K562 (cell line): Measurements from ENCODE around the gene EXOC4. TPM values are rescaled to one million over a fixed set of nuclear protein-coding genes. Genes with fewer than 3 reads are reported as not detected.

Source experiments
- ATAC-seq: fragments of 200-7000 bp; cut with Tn5 transposase; 3 replicates; pipeline ENCODE4 v1.9.1; 2020; ENCODE audit warnings: moderate library complexity
- BruUV-seq: library from RNA; stranded (reverse); fragments of 400-500 nt; replicated peaks from 2 replicates; lab custom pipeline; 2021; lab: Mats Ljungman, UMichigan
- CTCF ChIA-PET: fragments of 300-600 bp; formaldehyde crosslinking; extraction: SDS; loops from one replicate; lab custom pipeline; 2021; ENCODE audit warnings: low intra/inter-chr PET ratio; lab: Yijun Ruan, JAX
- POLR2A ChIA-PET: fragments of 300-600, 350-650 bp; sonication (Branson Sonifier 250); formaldehyde crosslinking; extraction: SDS; loops from one replicate; lab custom pipeline; 2021; ENCODE audit warnings: antibody characterized with exemption, inconsistent platforms; lab: Yijun Ruan, JAX
- DNase-seq, 4 experiments: peaks; one replicate each; pipeline versions ENCODE4 v3.0.0 to v3.0.0-alpha.2; 2011 to 2018; ENCODE audit warnings: low spot score in 3 of 4, mixed read lengths in 3 of 4; ENCODE audit errors: extremely low read depth in 1 of 4
- FAIRE-seq: peaks from 2 replicates; lab custom pipeline; 2011; peaks lifted over from hg19 to GRCh38; lab: Jason Lieb, UNC
- H2AFZ ChIP-seq: 2 replicates; pipeline ENCODE4 v1.6.0; 2011; ENCODE audit warnings: low read depth, low read length, control low read depth, inconsistent platforms
- H3K27ac ChIP-seq: fragments of 200-600 bp; 3 replicates; pipeline ENCODE4 v1.8.0; 2011; ENCODE audit warnings: low read depth, mild to moderate bottlenecking, control low read depth, inconsistent platforms, low read length, moderate library complexity, mixed read lengths; ENCODE audit errors: extremely low read depth
- H3K27me3 ChIP-seq, 2 experiments: fragments of 300-600 bp in 1 of 2; 2 replicates in 1 of 2; 3 replicates in 1 of 2; pipeline versions ENCODE4 v1.6.0 to v1.8.0; 2011; ENCODE audit warnings: inconsistent platforms in 2 of 2, low read length in 2 of 2, mild to moderate bottlenecking in 1 of 2, mixed read lengths in 1 of 2, moderate library complexity in 1 of 2; ENCODE audit not compliant: control insufficient read depth in 2 of 2, insufficient read depth in 2 of 2
- H3K36me3 ChIP-seq: fragments of 300-600 bp; 3 replicates; pipeline ENCODE4 v1.8.0; 2011; ENCODE audit warnings: mild to moderate bottlenecking, low read length, inconsistent platforms; ENCODE audit not compliant: control insufficient read depth, insufficient read depth
- H3K4me1 ChIP-seq, 2 experiments: fragments of 200-600 bp in 1 of 2; replicated peaks in 1 of 2; 2 replicates in 1 of 2; 3 replicates in 1 of 2; pipeline versions ENCODE4 v1.5.1 to v1.8.0; 2011; ENCODE audit warnings: inconsistent platforms in 2 of 2, low read length in 2 of 2, mild to moderate bottlenecking in 1 of 2, mixed read lengths in 1 of 2, moderate library complexity in 1 of 2; ENCODE audit not compliant: control insufficient read depth in 2 of 2, insufficient read depth in 2 of 2
- H3K4me2 ChIP-seq: 2 replicates; pipeline ENCODE4 v1.6.1; 2011; ENCODE audit warnings: low read length, control low read depth, inconsistent platforms, mixed read lengths; ENCODE audit not compliant: insufficient read depth
- H3K4me3 ChIP-seq: fragments of 200-600 bp; sonication (generic), shearing (Covaris generic); 2 replicates; pipeline ENCODE4 v1.5.1; 2016; ENCODE audit warnings: control low read depth, inconsistent platforms
- H3K79me2 ChIP-seq: fragments of 200-600 bp; 3 replicates; pipeline ENCODE4 v1.8.0; 2011; ENCODE audit warnings: low read length, inconsistent platforms; ENCODE audit not compliant: control insufficient read depth, insufficient read depth
- H3K9ac ChIP-seq, 2 experiments: 2 replicates each; pipeline versions ENCODE4 v1.6.0 to v1.6.1; 2011; ENCODE audit warnings: low read depth in 2 of 2, low read length in 2 of 2, control low read depth in 1 of 2, inconsistent platforms in 1 of 2, mild to moderate bottlenecking in 1 of 2, mixed read lengths in 1 of 2; ENCODE audit not compliant: insufficient read depth in 1 of 2
- H3K9me1 ChIP-seq: one replicate; pipeline ENCODE4 v1.6.0; 2011; ENCODE audit warnings: inconsistent platforms, mild to moderate bottlenecking, low read length, moderate library complexity; ENCODE audit not compliant: control insufficient read depth, insufficient read depth
- H3K9me3 ChIP-seq: replicated peaks from 2 replicates; pipeline ENCODE4 v1.5.1; 2011; ENCODE audit warnings: low read depth, low read length, inconsistent platforms; ENCODE audit not compliant: control insufficient read depth, insufficient read depth
- H4K20me1 ChIP-seq: replicated peaks from 2 replicates; pipeline ENCODE4 v1.6.1; 2011; ENCODE audit warnings: low read length, inconsistent platforms, mixed read lengths; ENCODE audit not compliant: control insufficient read depth, insufficient read depth
- FOXA3 ChIP-seq, 2 experiments: fragments of 450-650 bp in 1 of 2; sonication (generic) in 1 of 2; formaldehyde crosslinking; IDR thresholded peaks in 1 of 2; conservative IDR thresholded peaks in 1 of 2; 2 replicates each; pipeline versions ENCODE4 v1.4.0 to v1.8.0; 2020 to 2022; ENCODE audit warnings: mild to moderate bottlenecking in 2 of 2, missing genetic modification reagents in 1 of 2
- FOXK2 ChIP-seq, 2 experiments: fragments of 450-650 bp; IDR thresholded peaks in 1 of 2; conservative IDR thresholded peaks in 1 of 2; 2 replicates each; pipeline ENCODE4 v1.6.1; 2016; ENCODE audit warnings: low read depth in 2 of 2, mild to moderate bottlenecking in 1 of 2
- GABPA ChIP-seq: fragments of 200-800 bp; sonication (Bioruptor generic); conservative IDR thresholded peaks from 2 replicates; pipeline ENCODE4 v1.6.1; 2016; ENCODE audit warnings: low read depth, missing genetic modification characterization, missing compliant biosample characterization
- MTA1 ChIP-seq: fragments of 450-650 bp; IDR thresholded peaks from 2 replicates; pipeline ENCODE4 v1.6.1; 2017; ENCODE audit warnings: borderline replicate concordance
- POLR3A ChIP-seq: IDR thresholded peaks from 2 replicates; pipeline ENCODE4 v1.6.1; 2011; ENCODE audit warnings: borderline replicate concordance, mild to moderate bottlenecking, moderate library complexity; ENCODE audit not compliant: insufficient read length, insufficient read depth; ENCODE audit errors: extremely low read depth
- ZNF75A ChIP-seq: fragments of 450-650 bp; formaldehyde crosslinking; IDR thresholded peaks from 2 replicates; pipeline ENCODE4 v1.4.0; 2020; ENCODE audit warnings: mild to moderate bottlenecking
- WGBS: fragments of 100-300 bp; shearing (Covaris generic); methylation state at CpG from one replicate; pipeline ENCODE4 v1.1.6; 2016; ENCODE audit warnings: low coverage, mixed read lengths; ENCODE audit not compliant: insufficient coverage; ENCODE audit errors: missing lambda C conversion rate; 5-methylcytosine and 5-hydroxymethylcytosine counted together
- in situ Hi-C: fragments of 300-500 bp; cut with MboI; formaldehyde crosslinking; loops from 4 replicates; pipeline ENCODE4 v1.15.0; 2018; ENCODE audit warnings: inconsistent platforms, mixed read lengths
- intact Hi-C: fragments of 100-400 bp; cut with micrococcal nuclease; formaldehyde crosslinking; loops from 2 replicates; pipeline ENCODE4 v1.14.2; 2022
- polyA plus RNA-seq, 8 experiments: library from polyadenylated mRNA; depleted of rRNA in 4 of 8; stranded (reverse) in 5 of 8; unstranded in 3 of 8; fragments of >200 nt; fragmentation: Nextera tagmentation in 2 of 8; fragmentation: Illumina TruSeq in 1 of 8; extraction: Ambion mirVana in 2 of 8; extraction: Trizol in 1 of 8; gene quantifications; 2 replicates each; pipeline versions ENCODE4 v1.2.1 to v1.2.3, GENCODE V29; 2011 to 2014; ENCODE audit warnings: inconsistent platforms in 1 of 8, missing spikeins in 1 of 8
- total RNA-seq, 7 experiments: library from RNA; depleted of rRNA in 6 of 7; stranded (reverse); fragments of >200 nt in 6 of 7; fragmentation: Illumina TruSeq in 2 of 7; extraction: Trizol in 2 of 7; gene quantifications; 2 replicates each; pipeline versions ENCODE4 v1.2.1 to v1.2.3, GENCODE V29; 2011 to 2021; ENCODE audit warnings: low replicate concordance in 1 of 7
- TF ChIP-seq, protein P1 (sequence below), 3 experiments: fragments of 200-800 bp in 1 of 3; fragments of 250-450 bp in 1 of 3; fragments of 450-650 bp in 1 of 3; sonication (Bioruptor Pico) in 1 of 3; sonication (Bioruptor generic) in 1 of 3; formaldehyde crosslinking in 1 of 3; IDR thresholded peaks; 2 replicates each; pipeline versions ENCODE4 v1.6.1 to v1.8.0; 2016 to 2022; ENCODE audit warnings: mild to moderate bottlenecking in 2 of 3, missing genetic modification characterization in 2 of 3, missing compliant biosample characterization in 1 of 3, moderate library complexity in 1 of 3
- TF ChIP-seq, protein P2 (sequence below), 2 experiments: fragments of 450-650 bp in 1 of 2; sonication (generic) in 1 of 2; formaldehyde crosslinking in 1 of 2; IDR thresholded peaks; 2 replicates each; pipeline versions ENCODE4 v1.7.1 to v1.9.0; 2016 to 2022; ENCODE audit warnings: inconsistent platforms in 1 of 2, mild to moderate bottlenecking in 1 of 2, missing genetic modification reagents in 1 of 2

EXOC4 gene
- total and polyA plus RNA-seq, 9 of the 15 experiments (the other 6 are each of a cell fraction or from before 2014, with no cell fraction given), result 18.5 to 73.1 (median 46.6) TPM

DNA sequence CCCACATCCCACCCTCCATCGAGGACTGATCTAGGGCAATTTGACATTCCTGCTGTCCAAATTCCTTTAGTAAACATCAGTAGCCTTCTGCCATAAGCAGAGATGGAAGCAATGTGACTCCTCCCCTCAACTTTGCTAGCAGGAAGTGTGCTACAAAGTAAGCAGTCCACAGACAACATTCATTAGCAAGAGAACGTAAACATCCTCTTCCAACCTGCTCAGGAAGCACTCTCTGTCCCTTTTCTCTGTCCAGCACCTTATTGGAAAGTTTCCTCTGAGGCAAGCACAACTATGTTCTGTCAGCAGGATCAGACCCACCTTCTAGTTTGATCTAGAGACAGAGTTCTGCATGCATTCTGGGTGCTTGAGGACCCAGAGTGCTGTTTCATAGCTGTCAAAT lies 826.1 kb downstream of the EXOC4 start:
- Histone ChIP-seq H3K4me2 (no peak overlapping the region), H3K9ac (no peak overlapping the region), H3K4me3 (no peak overlapping the region), H3K9me3 (no peaks in the 10 kb centered on the region; the same call in 1 of the 2 replicates), H3K27ac (no peak overlapping the region), H4K20me1 (no peaks in the 10 kb centered on the region), H3K79me2 (no peaks in the 10 kb centered on the region), H2AFZ (peak overlapping the region; percentile 58; the same call in 1 of the 2 replicates), H3K27me3 (no peaks in the 10 kb centered on the region), H3K9me1 (no peaks in the 10 kb centered on the region), H3K36me3 (no peaks in the 10 kb centered on the region), H3K4me1 (peaks cover under 1 to 21% of the 10 kb centered on the region in 2 experiments; a peak in 4 of 5 replicates)
- DNase-seq (no peak), FAIRE-seq (no peak), ATAC-seq (no peak)
- POLR2A ChIA-PET, result no interaction called here
- in situ Hi-C loops, result no loop called here
- intact Hi-C loops, result no loop called here
- CTCF ChIA-PET, result no interaction called here
- WGBS, result 33% methylated on average over 2 of the region's 2 CpGs
- no TSS peak for BruUV-seq
- no peak for TF ChIP-seq POLR3A
- no peak for TF ChIP-seq ZNF75A (CRISPR knock-in tag)
- 0 out of 4 replicates have a peak, but pooled peaks have one; percentile 36 to 55 for TF ChIP-seq FOXK2 (conservative IDR thresholded peaks at IDR 0.05 in 1 of 2, IDR thresholded peaks at IDR 0.05 in 1 of 2; ENCODE audit: low read depth in 2 of 2)
- TF ChIP-seq FOXA3 (CRISPR knock-in tag; conservative IDR thresholded peaks at IDR 0.05 in 1 of 2, IDR thresholded peaks at IDR 0.05 in 1 of 2), result peak in 1 of 2 experiments; percentile 35; a peak in 1 of 4 replicates
- TF ChIP-seq, protein P1, sequence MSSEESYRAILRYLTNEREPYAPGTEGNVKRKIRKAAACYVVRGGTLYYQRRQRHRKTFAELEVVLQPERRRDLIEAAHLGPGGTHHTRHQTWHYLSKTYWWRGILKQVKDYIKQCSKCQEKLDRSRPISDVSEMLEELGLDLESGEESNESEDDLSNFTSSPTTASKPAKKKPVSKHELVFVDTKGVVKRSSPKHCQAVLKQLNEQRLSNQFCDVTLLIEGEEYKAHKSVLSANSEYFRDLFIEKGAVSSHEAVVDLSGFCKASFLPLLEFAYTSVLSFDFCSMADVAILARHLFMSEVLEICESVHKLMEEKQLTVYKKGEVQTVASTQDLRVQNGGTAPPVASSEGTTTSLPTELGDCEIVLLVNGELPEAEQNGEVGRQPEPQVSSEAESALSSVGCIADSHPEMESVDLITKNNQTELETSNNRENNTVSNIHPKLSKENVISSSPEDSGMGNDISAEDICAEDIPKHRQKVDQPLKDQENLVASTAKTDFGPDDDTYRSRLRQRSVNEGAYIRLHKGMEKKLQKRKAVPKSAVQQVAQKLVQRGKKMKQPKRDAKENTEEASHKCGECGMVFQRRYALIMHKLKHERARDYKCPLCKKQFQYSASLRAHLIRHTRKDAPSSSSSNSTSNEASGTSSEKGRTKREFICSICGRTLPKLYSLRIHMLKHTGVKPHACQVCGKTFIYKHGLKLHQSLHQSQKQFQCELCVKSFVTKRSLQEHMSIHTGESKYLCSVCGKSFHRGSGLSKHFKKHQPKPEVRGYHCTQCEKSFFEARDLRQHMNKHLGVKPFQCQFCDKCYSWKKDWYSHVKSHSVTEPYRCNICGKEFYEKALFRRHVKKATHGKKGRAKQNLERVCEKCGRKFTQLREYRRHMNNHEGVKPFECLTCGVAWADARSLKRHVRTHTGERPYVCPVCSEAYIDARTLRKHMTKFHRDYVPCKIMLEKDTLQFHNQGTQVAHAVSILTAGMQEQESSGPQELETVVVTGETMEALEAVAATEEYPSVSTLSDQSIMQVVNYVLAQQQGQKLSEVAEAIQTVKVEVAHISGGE (CRISPR knock-in tag; IDR thresholded peaks at IDR 0.05), result peak in 2 of 3 experiments; percentile 28 to 80; a peak in 2 of 6 replicates
- TF ChIP-seq GABPA (tag), result peak; percentile 56
- TF ChIP-seq, protein P2, sequence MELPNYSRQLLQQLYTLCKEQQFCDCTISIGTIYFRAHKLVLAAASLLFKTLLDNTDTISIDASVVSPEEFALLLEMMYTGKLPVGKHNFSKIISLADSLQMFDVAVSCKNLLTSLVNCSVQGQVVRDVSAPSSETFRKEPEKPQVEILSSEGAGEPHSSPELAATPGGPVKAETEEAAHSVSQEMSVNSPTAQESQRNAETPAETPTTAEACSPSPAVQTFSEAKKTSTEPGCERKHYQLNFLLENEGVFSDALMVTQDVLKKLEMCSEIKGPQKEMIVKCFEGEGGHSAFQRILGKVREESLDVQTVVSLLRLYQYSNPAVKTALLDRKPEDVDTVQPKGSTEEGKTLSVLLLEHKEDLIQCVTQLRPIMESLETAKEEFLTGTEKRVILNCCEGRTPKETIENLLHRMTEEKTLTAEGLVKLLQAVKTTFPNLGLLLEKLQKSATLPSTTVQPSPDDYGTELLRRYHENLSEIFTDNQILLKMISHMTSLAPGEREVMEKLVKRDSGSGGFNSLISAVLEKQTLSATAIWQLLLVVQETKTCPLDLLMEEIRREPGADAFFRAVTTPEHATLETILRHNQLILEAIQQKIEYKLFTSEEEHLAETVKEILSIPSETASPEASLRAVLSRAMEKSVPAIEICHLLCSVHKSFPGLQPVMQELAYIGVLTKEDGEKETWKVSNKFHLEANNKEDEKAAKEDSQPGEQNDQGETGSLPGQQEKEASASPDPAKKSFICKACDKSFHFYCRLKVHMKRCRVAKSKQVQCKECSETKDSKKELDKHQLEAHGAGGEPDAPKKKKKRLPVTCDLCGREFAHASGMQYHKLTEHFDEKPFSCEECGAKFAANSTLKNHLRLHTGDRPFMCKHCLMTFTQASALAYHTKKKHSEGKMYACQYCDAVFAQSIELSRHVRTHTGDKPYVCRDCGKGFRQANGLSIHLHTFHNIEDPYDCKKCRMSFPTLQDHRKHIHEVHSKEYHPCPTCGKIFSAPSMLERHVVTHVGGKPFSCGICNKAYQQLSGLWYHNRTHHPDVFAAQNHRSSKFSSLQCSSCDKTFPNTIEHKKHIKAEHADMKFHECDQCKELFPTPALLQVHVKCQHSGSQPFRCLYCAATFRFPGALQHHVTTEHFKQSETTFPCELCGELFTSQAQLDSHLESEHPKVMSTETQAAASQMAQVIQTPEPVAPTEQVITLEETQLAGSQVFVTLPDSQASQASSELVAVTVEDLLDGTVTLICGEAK (IDR thresholded peaks at IDR 0.05), result peak; percentile 70
- TF ChIP-seq, protein P2 (CRISPR knock-in tag; IDR thresholded peaks at IDR 0.05), result no peak
- no peak for TF ChIP-seq MTA1
